Muscle of leg (tissue), 11 donors: ENCODE results near the gene KHK. TPM values are rescaled to one million over a fixed set of nuclear protein-coding genes. Genes with fewer than 3 reads are reported as not detected.
A peak's percentile ranks its signal among the peaks of the same experiment; 100 is the strongest.
"Not testable (repeated sequence)": the region's sequence is repeated elsewhere in the genome, so short reads cannot be mapped to it uniquely, and the experiment has no call there.

Source experiments
- DNase-seq: peaks from one replicate; pipeline ENCODE4 v3.0.0; 2013
- H3K27ac ChIP-seq: one replicate; pipeline ENCODE4 v1.5.1; 2013; ENCODE audit warnings: mild to moderate bottlenecking, low read length, control low read depth
- H3K27me3 ChIP-seq: one replicate; pipeline ENCODE4 v1.6.1; 2013; ENCODE audit warnings: low read length; ENCODE audit not compliant: control insufficient read depth, insufficient read depth
- H3K36me3 ChIP-seq: one replicate; pipeline ENCODE4 v1.6.1; 2013; ENCODE audit warnings: low read length; ENCODE audit not compliant: control insufficient read depth, insufficient read depth
- H3K4me1 ChIP-seq: one replicate; pipeline ENCODE4 v1.6.1; 2013; ENCODE audit warnings: low read length; ENCODE audit not compliant: control insufficient read depth, insufficient read depth
- H3K4me3 ChIP-seq: one replicate; pipeline ENCODE4 v1.5.1; 2013; ENCODE audit warnings: low read length, control low read depth
- H3K9me3 ChIP-seq: replicated peaks from 2 replicates; pipeline ENCODE4 v1.6.1; 2013; ENCODE audit warnings: low read depth, low read length; ENCODE audit not compliant: control insufficient read depth
- WGBS: methylation state at CpG from one replicate; pipeline ENCODE4 v1.1.5; 2013; ENCODE audit warnings: missing lambda C conversion rate; ENCODE audit not compliant: insufficient coverage; 5-methylcytosine and 5-hydroxymethylcytosine counted together
- polyA plus RNA-seq, 8 donors: library from polyadenylated mRNA; unstranded; fragments of 120-200 nt; gene quantifications; one replicate each; pipeline versions ENCODE4 v1.2.1 to v1.2.3, GENCODE V29; 2013; ENCODE audit warnings: inconsistent platforms in 1 of 8, low replicate concordance in 1 of 8; ENCODE audit not compliant: insufficient read length in 8 of 8, insufficient read depth in 1 of 8
- total RNA-seq: library from RNA; stranded (reverse); fragments of 120-200 nt; gene quantifications from one replicate; pipeline ENCODE4 v1.2.4, GENCODE V29; 2013

KHK gene
- total and polyA plus RNA-seq, 9 donors: 1.5 to 11.4 (median 2.2) TPM

- Histone ChIP-seq H3K9me3 (no peaks in the 10 kb centered on the region), H3K27ac (no peak overlapping the region), H3K4me3 (no peak overlapping the region), H3K27me3 (peaks cover 32% of the 10 kb centered on the region), H3K36me3 (no peaks in the 10 kb centered on the region), H3K4me1 (peaks cover 8% of the 10 kb centered on the region)
- 63% methylated on average over 2 of the region's 2 CpGs for WGBS
- DNase-seq: no peak
These were observed 28.9 kb downstream of the KHK start for GRCh38 chr2:27115519-27115918.

- 11% methylated on average over 11 of the region's 14 CpGs for WGBS
- DNase-seq: no peak
- Histone ChIP-seq H3K27me3 (peaks cover 47% of the 10 kb centered on the region), H3K4me1 (peaks cover 10% of the 10 kb centered on the region), H3K36me3 (no peaks in the 10 kb centered on the region), H3K9me3 (no peaks in the 10 kb centered on the region), H3K27ac (no peak overlapping the region), H3K4me3 (peak overlapping the region; percentile 28)
These were observed 31.5 kb downstream of the KHK start for GRCh38 chr2:27117995-27118524.

GRCh38 chr2:27118525-27119329 lies 32.2 kb downstream of the KHK start, which contains the start of gene CGREF1:
TSS of gene CGREF1 (minus strand) at chr2:27119128. CDS start at chr2:27104366, 14,762 bp downstream.
- no peaks in the 10 kb centered on the region for H3K9me3 ChIP-seq
- H3K27ac ChIP-seq: no peak within 1 kb of the TSS
- H3K36me3 ChIP-seq: no peaks in the 10 kb centered on the region
- peaks cover 48% of the 10 kb centered on the region for H3K27me3 ChIP-seq
- H3K4me1 ChIP-seq: peaks cover 14% of the 10 kb centered on the region
- DNase-seq: no peak
- H3K4me3 ChIP-seq: peak within 1 kb of the TSS; percentile 28
- WGBS: 3% methylated on average over 79 of the region's 84 CpGs

DNA sequence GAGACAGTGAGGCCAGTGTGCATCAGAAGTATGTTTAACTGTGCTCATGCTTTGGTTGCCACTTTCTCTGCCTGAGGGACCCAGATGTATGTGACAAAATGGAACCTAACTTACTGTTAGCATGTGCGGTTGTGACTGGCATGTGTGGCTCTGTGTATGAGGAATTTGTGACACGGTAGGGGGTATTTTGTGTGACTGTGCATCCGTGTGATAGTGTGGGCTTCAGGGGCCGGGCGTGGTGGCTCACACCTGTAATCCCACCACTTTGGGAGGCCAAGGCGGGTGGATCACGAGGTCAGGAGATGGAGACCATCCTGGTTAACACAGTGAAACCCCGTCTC lies 32.7 kb downstream of the KHK start:
- H3K9me3 ChIP-seq, H3K27ac ChIP-seq, H3K36me3 ChIP-seq, DNase-seq: not testable (repeated sequence)
- Histone ChIP-seq H3K27me3 (peaks cover 51% of the 10 kb centered on the region), H3K4me3 (peak overlapping the region; percentile 17), H3K4me1 (peaks cover 16% of the 10 kb centered on the region)
- 69% methylated on average over 6 of the region's 8 CpGs for WGBS

DNA sequence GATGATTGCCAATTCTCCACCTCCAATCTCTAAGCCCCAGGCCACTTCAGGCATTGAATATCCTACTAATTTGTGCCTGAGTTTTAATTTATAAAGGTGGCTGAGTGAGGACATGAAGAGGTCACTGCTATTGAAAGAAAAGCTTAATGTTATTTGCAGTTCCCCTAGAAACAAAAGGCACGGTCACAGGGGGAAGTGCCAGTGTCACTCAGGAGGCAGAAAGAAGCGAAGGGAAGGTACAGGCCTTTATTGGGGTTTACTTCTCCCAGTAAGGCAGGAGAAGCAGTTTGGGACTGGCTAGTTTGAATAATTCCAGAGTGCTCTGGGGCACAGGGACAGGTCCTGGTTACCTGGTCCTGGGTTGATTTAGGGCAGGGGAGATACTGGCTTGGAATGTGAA lies 35.3 kb downstream of the KHK start:
- Histone ChIP-seq H3K4me1 (peaks cover 16% of the 10 kb centered on the region), H3K36me3 (no peaks in the 10 kb centered on the region), H3K4me3 (no peak overlapping the region), H3K27ac (no peak overlapping the region), H3K9me3 (no peaks in the 10 kb centered on the region), H3K27me3 (peaks cover 46% of the 10 kb centered on the region)
- no peak for DNase-seq
- WGBS: 32% methylated on average over 2 of the region's 2 CpGs

DNA sequence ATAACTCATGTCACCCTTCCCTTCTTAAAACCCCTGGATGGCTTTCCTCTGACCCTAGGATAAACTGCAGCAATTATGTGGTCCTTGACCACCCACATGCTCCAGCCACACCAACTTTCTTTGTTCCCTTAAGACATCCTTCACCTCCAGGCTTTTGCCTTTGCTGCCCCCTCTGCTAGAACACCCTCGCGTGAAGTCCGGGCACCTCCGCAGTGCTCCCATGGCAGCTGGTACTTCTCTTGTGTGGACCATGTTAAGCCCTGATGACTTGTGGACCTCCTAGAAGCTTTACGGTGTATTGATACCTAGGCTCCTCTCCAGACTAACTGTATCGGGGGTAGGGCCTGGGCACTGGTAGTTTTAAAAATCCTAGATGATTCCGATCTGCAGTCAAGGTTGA lies 36.2 kb downstream of the KHK start:
- DNase-seq: no peak
- no peak overlapping the region for H3K4me3 ChIP-seq
- H3K27ac ChIP-seq: no peak overlapping the region
- peaks cover 42% of the 10 kb centered on the region for H3K27me3 ChIP-seq
- H3K36me3 ChIP-seq: no peaks in the 10 kb centered on the region
- H3K9me3 ChIP-seq: no peaks in the 10 kb centered on the region
- 81% methylated on average over 5 of the region's 7 CpGs for WGBS
- H3K4me1 ChIP-seq: peaks cover 16% of the 10 kb centered on the region

GRCh38 chr2:27123302-27124150 lies 37.0 kb downstream of the KHK start, which contains the start of gene ABHD1:
TSS of gene ABHD1 (plus strand) at chr2:27123815. CDS start at chr2:27123949, 134 bp downstream.
- Histone ChIP-seq H3K9me3 (no peaks in the 10 kb centered on the region), H3K27ac (no peak within 1 kb of the TSS), H3K4me1 (peaks cover 13% of the 10 kb centered on the region), H3K36me3 (no peaks in the 10 kb centered on the region), H3K27me3 (peaks cover 35% of the 10 kb centered on the region), H3K4me3 (peak within 1 kb of the TSS; percentile 53)
- 2% methylated on average over 41 of the region's 47 CpGs for WGBS
- no peak for DNase-seq

GRCh38 chr2:27125104-27125503 lies 38.5 kb downstream of the KHK start:
- WGBS: 83% methylated on average over 1 of the region's 3 CpGs
- DNase-seq: no peak
- no peak overlapping the region for H3K4me3 ChIP-seq
- peaks cover 22% of the 10 kb centered on the region for H3K27me3 ChIP-seq
- peaks cover 8% of the 10 kb centered on the region for H3K4me1 ChIP-seq
- no peaks in the 10 kb centered on the region for H3K9me3 ChIP-seq
- H3K36me3 ChIP-seq: peaks cover 9% of the 10 kb centered on the region
- H3K27ac ChIP-seq: no peak overlapping the region

DNA sequence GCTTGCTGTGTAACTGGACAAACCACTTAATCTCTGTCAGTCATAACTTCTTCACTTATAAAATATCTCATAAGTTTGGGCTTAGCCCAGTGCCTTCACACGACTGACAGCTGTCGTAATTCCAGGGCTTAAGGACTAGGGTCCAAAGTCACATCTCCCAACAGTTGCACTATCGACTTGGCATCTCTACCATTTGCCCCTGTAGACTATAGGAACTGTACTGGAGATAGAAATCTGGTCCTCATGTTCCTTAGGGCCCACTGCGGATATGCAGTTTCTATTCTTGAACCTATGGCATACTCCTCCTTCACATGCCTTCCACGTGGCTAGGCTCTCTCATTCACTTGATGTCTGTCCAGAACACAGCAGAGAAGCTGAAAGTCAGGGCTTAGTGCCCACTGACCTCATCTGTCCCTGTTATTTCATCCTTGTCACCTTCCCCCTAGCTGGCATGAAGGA lies 39.7 kb downstream of the KHK start:
- peaks cover 8% of the 10 kb centered on the region for H3K4me1 ChIP-seq
- WGBS: 45% methylated on average over 2 of the region's 5 CpGs
- H3K27ac ChIP-seq: no peak overlapping the region
- H3K36me3 ChIP-seq: peaks cover 20% of the 10 kb centered on the region
- H3K9me3 ChIP-seq: no peaks in the 10 kb centered on the region
- H3K27me3 ChIP-seq: peaks cover 13% of the 10 kb centered on the region
- no peak overlapping the region for H3K4me3 ChIP-seq
- DNase-seq: no peak
